Measurements from ENCODE around the gene GASK1A. TPM values are rescaled to one million over a fixed set of nuclear protein-coding genes. Genes with fewer than 3 reads are reported as not detected.

The GASK1A gene
- total and polyA plus RNA-seq, 8 donors, result 1.2 to 23.6 (median 8.1) TPM

DNA sequence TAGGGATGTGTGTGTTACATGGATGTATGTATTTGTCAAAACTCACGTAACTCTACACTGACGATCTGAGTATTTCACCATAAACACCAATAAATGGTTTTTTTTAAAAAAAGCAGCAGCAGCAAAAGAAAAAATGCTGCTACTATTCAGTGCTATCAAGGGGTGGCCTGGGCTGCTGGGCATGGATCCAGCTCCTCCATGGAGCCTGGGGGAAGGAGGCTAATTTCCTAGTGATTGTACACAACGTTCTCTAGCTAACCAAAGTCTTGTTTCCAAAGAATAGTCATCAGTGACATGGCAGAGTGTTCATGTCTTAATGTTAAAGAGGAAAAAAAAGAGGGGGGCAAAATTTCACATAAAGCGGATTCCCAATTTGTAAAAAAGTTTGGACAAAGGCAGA is 97.7 kb downstream of the GASK1A start:
- no peaks in the 10 kb centered on the region for H3K9me3 ChIP-seq
- peak in 1 of 2 donors; percentile 25 for DNase-seq
- peaks cover 0 to 3% (median 0%) of the 10 kb centered on the region in 4 donors for H3K4me1 ChIP-seq
- intact Hi-C loops (cut with DNase I; ENCODE audit: low total_unique reads), result no loop called here
- TF ChIP-seq CTCF (IDR thresholded peaks at IDR 0.05), result no peak
- TF ChIP-seq POLR2A (IDR thresholded peaks at IDR 0.05), result no peak
- no peak for TF ChIP-seq POLR2AphosphoS5 (IDR thresholded peaks at IDR 0.05)
- no peak for TF ChIP-seq EP300 (IDR thresholded peaks at IDR 0.05)
- no peak overlapping the region for H3K4me3 ChIP-seq
- 72 to 80% (median 79%) methylated on average over 4 of the region's 4 CpGs for WGBS, 5 donors
- H3K36me3 ChIP-seq, result peaks cover 18 to 36% (median 26%) of the 10 kb centered on the region in 4 donors
- H3K27ac ChIP-seq, result no peak overlapping the region
- no peaks in the 10 kb centered on the region for H3K27me3 ChIP-seq

DNA sequence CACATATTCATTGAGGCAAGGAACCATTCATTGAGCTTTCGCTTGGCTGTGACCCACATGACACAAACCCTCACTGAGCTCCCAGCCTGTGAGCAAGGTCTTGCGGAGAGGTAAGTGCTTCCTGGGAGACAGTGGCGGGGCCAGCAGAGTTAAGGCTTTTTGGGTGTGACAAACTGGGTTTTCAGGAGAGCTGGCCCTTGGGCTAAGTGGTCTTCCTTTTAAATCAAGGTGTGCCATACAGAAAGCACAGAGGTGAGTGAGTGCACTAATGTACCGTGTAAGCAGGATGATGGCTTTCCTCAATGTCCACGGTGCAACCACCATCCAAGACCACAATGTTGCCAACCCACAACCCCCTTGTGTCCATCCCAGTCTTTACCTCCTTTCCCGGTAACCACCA is 98.2 kb downstream of the GASK1A start:
- no peak overlapping the region for H3K27ac ChIP-seq

GRCh38 chr3:43077707-43078106 is 98.6 kb downstream of the GASK1A start:
- intact Hi-C loops (cut with DNase I; ENCODE audit: low total_unique reads), result no loop called here
- Histone ChIP-seq H3K27ac (no peak overlapping the region), H3K4me3 (no peak overlapping the region), H3K9me3 (no peaks in the 10 kb centered on the region), H3K36me3 (peaks cover 18 to 45% (median 28%) of the 10 kb centered on the region in 4 donors), H3K27me3 (no peaks in the 10 kb centered on the region), H3K4me1 (peaks cover 0 to 3% (median 0%) of the 10 kb centered on the region in 4 donors)
- TF ChIP-seq POLR2AphosphoS5 (IDR thresholded peaks at IDR 0.05), result no peak
- no peak for TF ChIP-seq EP300 (IDR thresholded peaks at IDR 0.05)
- TF ChIP-seq POLR2A (IDR thresholded peaks at IDR 0.05), result no peak
- DNase-seq, result no peak

More for the DNA sequence above, 98.2 kb downstream of the GASK1A start:
- intact Hi-C loops (cut with DNase I; ENCODE audit: low total_unique reads), result no loop called here
- no peak for DNase-seq
- no peak for TF ChIP-seq CTCF (IDR thresholded peaks at IDR 0.05)
- TF ChIP-seq POLR2A (IDR thresholded peaks at IDR 0.05), result no peak
- no peak for TF ChIP-seq EP300 (IDR thresholded peaks at IDR 0.05)
- no peak for TF ChIP-seq POLR2AphosphoS5 (IDR thresholded peaks at IDR 0.05)
- H3K4me1 ChIP-seq, result peaks cover 0 to 3% (median 0%) of the 10 kb centered on the region in 4 donors
- H3K4me3 ChIP-seq, result no peak overlapping the region
- H3K9me3 ChIP-seq, result no peaks in the 10 kb centered on the region
- H3K27me3 ChIP-seq, result no peaks in the 10 kb centered on the region
- 85 to 99% (median 97%) methylated on average over 6 of the region's 6 CpGs for WGBS, 5 donors
- peaks cover 18 to 40% (median 26%) of the 10 kb centered on the region in 4 donors for H3K36me3 ChIP-seq

GRCh38 chr3:43079536-43080332 is 100.6 kb downstream of the GASK1A start:
- intact Hi-C loops (cut with DNase I; ENCODE audit: low total_unique reads), result no loop called here
- 92 to 96% (median 95%) methylated on average over 26 to 31 of the region's 31 CpGs for WGBS, 5 donors
- H3K36me3 ChIP-seq, result peaks cover 18 to 46% (median 29%) of the 10 kb centered on the region in 4 donors
- H3K4me1 ChIP-seq, result peaks cover 0 to 3% (median 0%) of the 10 kb centered on the region in 4 donors
- no peak overlapping the region for H3K27ac ChIP-seq
- H3K4me3 ChIP-seq, result no peak overlapping the region
- DNase-seq, result no peak
- no peaks in the 10 kb centered on the region for H3K27me3 ChIP-seq
- no peaks in the 10 kb centered on the region for H3K9me3 ChIP-seq
- TF ChIP-seq CTCF (IDR thresholded peaks at IDR 0.05) (no peak), POLR2A (IDR thresholded peaks at IDR 0.05) (no peak), POLR2AphosphoS5 (IDR thresholded peaks at IDR 0.05) (no peak), EP300 (IDR thresholded peaks at IDR 0.05) (no peak)
